Ramos (cell line): ENCODE data around the gene ARHGEF12.

Experiments used
- in situ Hi-C: fragments of 300-500 bp; cut with MboI; formaldehyde crosslinking; loops from one replicate; pipeline ENCODE4 v1.14.3; 2022; ENCODE audit warnings: low sequenced_read_pairs; ENCODE audit not compliant: unreplicated experiment

Gene ARHGEF12

DNA sequence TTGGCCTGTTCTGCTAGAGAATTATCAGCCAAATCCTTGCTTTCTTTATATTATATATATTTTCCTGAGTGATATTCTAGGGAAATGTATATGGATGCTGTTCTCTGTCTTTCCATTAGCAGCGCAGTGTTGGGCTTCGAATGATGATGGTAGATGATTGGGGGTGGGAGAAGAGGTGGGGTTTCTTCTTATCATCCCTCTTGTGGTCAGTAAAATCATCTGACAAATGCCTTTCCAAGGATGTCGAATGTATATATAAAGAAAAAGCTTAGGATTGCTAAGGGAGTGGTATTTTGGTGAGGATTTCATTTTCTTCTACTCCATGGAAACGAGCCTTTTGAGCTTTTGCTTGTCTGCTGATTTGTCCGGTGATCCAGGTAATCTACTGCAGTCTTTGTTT lies 48.9 kb downstream of the ARHGEF12 start:
- in situ Hi-C loops = no loop called here

DNA sequence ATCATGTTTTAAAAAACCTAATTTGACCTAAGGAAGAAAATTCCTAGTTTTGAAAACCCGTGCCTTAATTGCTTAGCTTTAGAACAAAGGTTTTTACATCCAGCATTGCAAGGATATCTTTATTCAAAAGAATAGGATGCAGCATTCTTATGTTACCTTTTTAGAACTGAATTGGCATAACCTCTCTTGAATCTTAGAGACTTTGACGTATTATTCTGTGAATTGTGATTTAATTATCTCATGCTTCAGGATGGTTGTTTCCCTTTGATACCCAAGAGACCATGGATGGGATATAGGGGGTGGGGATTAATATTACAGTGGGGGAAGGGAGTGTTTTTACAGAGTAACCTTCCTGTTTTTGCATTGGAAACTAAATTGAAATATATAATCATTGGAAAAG lies 49.4 kb downstream of the ARHGEF12 start:
- in situ Hi-C loops = no loop called here

DNA sequence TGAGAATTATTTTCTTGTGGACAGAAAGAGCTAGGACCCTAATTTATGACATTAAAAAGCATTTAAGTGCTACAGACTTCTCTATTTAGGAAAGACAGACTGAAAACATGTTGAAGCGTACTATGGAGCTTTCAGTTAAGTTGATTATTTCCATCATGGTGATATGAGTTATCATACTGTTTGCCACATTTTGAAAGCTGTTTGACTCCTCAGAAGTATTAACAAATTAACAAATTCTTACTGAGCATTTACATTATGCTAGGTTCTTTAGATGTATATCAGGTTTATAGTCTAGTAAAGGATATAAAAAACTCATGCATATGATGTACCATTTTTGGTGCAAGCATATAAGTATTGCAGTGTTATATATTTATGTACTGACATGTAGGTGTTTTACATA lies 50.1 kb downstream of the ARHGEF12 start:
- in situ Hi-C loops = no loop called here

DNA sequence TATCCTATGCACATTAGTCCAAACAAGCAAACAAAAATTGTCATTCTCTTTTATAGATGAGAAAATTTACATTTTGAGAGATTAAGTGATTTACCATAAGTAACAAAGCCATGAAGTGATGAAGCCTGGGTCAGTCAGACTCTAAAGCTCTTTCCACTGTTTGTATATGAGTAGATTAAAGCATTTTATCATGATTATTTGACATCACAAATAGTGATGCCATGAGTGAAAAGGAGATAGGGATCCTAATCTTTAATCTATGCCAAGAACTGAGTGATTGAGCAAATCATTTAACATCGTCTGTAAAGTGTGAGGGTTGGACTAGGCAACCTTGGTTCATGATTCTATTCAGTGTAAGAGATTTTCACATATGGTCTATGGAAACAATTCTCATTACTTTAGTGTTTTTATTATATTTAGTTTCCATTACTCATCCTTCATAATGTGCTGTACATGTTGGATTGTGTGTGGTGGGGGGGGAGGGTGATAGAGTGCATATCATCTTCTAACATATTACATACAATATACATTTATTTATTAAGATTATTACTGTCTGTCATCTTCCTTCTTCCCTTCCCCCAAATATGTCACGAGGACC lies 50.7 kb downstream of the ARHGEF12 start:
- in situ Hi-C loops = no loop called here

DNA sequence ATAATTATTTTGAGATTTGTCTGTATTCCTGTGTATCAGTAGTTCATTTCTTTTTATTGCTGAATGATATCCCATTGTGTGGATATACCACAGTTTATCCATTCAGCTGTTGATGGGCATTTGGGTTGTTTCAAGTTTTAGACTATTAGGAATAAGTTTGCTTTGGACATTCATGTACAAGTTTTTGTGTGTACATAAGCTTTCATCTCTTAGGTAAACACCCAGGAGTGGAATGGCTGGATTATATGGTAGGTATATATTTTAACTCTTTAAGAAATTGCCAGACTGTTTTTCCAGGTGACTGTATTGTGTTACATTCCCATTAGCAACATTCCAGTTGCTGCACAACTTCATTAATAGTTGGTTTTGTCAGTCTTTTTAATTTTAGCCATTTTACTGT lies 52.0 kb downstream of the ARHGEF12 start:
- in situ Hi-C loops = no loop called here

DNA sequence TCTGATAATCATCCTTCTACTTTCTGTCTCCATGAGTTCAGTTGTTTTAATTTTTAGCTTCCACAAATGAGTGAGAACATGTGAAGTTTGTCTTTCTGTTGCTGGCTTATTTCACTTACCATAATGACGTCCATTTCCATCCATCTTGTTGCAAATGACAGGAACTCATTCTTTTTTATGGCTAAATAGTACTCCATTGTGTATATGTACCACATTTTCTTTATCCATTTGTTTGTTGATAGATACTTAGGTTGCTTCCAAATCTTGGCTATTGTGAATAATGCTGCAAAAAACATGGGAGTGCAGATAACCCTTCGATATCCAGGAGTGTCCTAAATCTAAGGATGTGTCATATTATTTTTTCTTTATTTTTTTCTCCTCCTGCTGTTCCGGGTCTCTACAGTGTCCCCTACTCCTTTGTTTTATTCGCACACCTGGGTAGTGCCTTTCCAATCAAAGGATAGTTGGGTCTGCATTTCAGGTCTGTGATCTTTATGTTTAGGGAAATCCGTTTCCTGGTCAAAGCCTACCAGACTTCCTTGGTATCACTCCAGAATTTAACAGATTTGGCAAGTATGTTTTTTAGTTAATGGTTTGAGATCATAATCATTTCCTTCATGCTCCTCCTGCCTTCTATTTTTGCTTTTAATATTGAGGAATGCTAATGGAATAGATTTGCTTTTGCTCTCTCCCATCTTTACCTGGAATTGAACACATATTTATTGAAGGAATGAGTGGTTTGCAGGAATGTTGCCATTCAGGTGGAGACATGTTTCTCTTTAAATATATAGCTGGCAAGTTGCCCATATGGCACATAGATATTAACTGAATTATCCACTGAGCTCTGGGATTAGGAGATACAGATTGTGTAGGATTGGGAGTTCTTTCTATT lies 53.7 kb downstream of the ARHGEF12 start:
- in situ Hi-C loops = no loop called here

DNA sequence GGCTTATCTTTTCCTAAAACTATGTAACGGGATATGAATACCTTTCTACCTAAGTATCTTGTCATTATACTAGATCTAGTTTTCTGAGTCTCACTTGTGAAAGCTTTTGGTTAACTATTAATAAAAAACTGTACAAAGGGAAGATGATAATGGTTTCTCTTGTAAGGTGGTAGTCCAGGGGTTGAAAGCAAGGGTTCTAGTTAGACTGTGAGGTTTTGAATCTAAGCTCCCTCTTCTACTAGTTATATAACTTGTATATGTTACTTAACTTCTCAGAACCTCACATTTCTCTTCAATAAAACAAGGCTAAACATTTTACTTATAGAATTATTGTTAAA lies 54.3 kb downstream of the ARHGEF12 start:
- in situ Hi-C loops = no loop called here

DNA sequence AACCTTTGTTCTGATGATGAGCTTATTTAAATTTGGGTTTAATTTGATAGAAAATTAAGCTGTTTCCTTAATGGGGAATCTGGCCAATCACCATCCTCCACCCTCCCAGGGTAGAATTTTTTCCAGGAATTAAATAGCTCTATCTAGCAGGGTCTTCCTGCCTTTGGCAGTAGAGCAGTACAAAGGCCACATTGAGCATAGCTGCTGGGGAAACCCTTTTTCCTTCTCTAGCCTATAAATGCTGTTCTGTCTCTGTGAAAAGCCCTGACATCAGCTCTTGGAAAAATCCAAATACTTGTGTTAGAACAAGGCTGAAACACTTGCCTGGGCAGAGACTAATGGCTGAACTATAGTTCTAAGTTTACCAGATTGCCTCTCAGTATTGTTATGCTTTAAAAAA lies 55.1 kb downstream of the ARHGEF12 start:
- in situ Hi-C loops = no loop called here

DNA sequence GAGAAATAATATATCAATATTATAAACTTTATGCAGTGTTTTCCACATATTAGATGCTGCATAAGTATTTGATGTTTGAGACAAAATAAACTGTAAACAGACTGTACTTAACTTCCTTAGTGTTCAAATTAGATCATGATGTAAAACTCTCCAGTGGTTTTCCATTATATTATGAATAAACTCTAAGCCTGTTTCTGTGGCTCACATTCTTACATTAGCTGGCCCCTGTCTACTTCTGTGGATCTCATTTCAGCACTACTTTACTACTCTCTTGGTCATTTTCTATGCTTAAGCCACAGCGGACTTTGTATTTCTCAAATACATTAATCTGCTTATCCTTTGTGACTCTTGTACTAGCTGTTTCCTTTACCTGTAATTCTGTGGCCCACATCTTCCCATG lies 55.6 kb downstream of the ARHGEF12 start:
- in situ Hi-C loops = no loop called here

DNA sequence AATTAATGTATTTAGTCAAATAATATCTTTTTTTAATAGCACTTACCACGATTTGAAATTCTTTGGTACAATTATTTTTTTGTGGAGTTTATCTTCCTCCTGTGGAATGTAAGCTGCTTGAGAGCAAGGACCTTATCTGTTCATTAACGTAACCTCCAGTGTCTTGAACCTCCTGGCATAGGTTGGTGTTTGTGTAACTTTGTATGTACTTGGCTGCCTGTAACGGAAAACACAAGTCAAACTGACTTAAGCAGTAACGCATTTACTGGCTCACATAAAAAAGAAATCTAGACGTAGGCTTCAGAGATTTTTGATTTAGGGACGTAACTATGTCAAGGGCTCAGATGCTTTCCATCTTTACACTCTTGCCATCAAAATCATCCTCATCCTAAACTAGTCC lies 56.1 kb downstream of the ARHGEF12 start:
- in situ Hi-C loops = no loop called here

DNA sequence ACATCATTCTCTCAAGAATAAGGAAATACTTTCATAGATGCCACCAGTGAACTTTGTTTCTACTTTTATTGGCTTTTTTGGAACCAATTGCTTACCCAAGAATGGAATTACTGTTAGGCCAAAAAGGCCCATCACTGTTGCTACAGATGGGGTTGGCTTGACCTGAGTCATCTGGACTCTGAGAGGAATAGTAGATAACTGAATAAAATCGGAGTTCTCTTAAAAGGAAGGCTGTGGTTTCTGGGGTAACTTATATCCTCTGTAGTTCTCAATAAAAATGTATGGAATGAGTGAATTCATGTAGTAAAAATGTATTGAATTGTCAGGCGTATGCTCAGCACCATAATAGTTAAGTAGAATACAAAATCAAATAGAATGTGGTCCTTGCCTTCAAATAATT lies 56.6 kb downstream of the ARHGEF12 start:
- in situ Hi-C loops = no loop called here

DNA sequence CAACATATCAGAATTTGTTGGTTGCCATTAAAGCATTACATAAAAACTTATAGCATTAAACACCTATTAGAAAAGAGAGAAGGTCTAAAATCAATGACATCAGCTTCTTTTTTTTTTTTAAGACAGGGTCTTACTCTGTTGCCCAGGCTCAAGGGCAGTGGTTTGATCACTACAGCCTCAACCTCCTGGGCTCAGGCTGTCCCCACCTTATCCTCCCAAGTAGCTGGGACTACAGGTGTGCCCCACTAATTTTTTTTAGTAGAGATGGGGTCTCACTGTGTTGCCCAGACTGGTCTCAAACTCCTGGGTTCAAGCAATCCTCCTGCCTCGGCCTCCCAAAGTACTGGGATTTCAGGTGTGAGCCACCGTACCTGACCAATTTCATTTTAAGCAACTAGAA lies 57.9 kb downstream of the ARHGEF12 start:
- in situ Hi-C loops = no loop called here

DNA sequence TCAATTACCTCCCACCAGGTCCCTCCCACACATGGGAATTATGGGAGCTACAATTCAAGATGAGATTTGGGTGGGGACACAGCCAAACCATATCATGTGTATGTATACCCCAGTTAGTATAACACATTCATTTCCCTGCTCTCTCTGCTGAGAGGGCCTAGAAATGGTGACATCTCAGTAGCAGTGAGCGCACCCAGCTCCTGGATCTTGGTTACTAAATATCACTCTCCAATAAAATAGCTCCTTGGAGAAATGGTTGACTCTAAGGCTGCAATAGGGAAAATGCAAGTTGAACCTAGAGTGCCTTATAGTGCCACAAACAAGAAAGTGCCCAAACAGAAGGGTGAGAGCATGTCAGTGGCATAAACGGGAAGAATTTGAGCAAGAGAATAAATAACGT lies 59.6 kb downstream of the ARHGEF12 start:
- in situ Hi-C loops = no loop called here

DNA sequence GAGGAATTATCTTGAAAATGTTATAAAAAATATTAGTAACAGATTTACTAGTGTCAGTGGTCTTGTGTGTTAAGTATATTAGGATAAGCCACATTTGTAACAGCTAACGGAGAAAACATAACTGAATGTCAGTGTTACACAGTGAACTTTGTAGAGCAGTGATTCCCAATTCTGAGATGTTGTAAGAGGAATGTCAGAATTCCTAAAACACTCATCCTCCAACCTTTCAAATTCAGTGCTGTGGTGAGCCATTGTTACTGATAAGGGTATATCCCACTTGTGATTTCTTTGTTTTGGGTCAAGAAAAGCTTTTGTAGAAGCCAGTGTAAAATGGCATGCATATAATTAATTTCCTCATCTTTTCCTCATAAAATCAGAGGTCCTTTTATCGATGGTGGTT lies 61.9 kb downstream of the ARHGEF12 start:
- in situ Hi-C loops = no loop called here

DNA sequence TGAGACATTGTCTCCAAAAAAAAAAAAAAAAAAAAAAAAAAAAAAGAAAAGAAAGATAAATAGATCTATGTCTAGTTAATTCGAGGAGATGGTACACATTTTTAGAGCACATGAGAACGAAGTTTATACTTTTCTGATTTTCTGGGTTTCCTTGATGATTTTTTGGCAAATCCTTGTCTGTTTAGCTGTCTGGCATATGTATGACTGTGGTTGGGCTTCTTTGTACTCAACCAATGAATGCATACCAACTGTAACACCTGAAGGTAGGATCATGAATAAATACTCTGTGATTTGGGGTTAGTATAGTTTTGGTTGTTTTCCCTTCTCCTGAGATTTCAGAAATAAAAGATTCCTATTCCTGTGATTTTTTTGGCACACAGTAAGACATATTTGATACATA lies 63.1 kb downstream of the ARHGEF12 start:
- in situ Hi-C loops = no loop called here

DNA sequence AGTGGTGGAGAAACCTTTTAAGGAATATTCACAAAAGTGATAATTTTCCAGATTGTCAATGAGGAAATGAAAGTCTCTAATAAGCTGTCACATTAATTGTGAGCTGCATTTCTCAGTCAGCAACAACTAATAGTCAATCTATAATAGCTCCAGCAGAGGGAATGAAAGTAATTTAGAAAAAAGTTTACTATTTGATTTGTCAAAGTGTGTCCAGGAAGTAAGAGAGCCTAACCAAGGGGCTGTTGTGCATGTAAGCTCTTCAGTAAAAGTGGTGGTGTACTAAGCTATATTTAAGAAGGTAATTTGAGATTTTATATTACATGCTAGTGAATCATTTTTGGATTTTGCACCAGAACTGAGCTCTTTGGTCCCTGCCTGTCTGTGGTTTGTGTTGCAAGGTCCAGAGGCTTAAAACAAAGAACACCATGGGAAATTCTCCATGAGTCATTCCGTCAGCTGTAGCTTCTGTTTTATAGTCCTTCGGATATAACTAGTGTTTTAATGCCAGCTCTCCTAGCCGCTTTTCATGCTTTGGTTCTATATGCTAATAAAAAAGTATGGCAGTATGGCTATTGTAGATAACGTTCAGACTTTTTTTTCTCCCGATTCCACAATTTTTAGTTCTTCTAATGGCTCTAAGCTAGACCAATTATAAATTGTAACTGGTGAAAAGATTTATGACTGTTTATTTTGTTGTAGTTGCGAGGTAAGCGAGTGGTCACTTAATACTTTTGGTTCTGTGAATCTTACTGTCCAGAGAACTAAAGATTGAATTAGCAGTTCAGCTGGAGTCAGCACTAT lies 64.6 kb downstream of the ARHGEF12 start:
- in situ Hi-C loops = no loop called here

DNA sequence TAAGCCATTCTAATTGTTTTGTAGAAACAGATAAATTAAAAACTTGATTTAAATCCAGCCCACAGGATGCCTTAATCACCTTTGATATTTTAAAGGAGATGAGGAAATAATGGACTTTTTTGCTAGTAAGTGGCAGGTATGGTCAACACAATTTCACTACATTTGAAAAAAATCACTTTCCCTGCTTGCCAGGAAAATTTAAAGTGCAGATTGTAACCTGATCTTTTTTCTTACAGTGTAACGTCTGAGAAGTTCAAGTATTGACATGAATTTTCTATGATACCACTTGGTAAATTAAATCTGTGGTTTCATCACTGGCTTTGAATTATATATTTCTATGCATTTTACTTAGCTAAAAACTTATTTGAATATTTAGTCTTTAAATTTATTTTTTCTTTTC lies 65.3 kb downstream of the ARHGEF12 start:
- in situ Hi-C loops = no loop called here

DNA sequence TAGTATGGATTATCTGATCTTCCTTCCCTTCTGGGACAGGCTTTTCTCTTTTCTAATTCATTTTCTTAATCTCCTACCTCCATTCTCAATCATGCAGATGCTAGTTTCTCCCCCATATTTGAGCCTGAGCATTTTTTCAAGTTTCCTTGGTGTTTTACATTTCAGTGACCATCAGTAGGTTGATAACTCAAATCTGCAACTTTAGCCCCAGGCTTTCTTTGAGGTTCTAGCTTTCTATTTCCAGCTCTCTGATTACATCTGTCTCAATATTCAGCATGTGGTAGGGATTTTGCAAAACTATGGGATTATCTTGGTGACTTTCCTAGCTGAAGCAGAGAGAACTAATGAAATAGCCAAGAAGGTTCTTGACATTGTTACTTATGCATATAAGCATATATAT lies 67.8 kb downstream of the ARHGEF12 start:
- in situ Hi-C loops = no loop called here

DNA sequence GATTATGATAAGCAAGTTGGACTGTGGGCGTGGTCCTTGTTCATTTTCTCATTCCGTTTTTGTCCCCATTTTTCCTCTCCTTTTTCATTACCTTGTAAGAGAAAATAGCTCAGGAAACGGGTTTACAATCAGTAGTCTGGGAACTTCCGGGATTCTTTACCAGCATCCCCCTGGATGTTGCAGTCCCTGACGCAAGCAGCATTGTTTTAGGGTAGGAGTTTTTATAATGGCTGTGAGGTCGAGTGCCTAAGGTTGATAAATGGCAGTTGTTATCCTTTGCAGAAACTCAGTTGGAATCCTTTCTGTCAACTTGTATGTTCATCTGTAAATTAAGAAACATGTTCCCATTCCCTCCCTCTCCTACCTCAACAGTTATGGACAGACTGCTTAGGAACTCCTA lies 68.3 kb downstream of the ARHGEF12 start:
- in situ Hi-C loops = no loop called here

DNA sequence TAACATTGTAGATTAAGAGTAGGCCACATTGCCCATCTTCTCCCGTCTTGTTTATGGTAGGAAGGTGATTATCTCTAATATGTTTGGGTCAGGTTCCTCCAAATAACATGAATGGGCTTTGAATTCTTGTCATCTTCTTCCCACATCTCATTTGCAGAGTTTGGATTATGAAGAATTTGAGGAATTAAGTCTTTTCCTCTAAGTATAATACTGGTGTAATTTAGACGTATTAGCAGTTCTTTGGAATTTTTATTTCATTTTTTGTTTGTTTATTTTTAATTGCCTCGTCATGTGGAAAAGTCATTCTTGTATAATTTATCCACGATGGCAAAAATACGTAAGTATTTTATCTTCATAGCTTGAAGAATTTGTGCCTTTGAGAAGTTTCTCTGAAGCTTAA lies 73.4 kb downstream of the ARHGEF12 start:
- in situ Hi-C loops = no loop called here

DNA sequence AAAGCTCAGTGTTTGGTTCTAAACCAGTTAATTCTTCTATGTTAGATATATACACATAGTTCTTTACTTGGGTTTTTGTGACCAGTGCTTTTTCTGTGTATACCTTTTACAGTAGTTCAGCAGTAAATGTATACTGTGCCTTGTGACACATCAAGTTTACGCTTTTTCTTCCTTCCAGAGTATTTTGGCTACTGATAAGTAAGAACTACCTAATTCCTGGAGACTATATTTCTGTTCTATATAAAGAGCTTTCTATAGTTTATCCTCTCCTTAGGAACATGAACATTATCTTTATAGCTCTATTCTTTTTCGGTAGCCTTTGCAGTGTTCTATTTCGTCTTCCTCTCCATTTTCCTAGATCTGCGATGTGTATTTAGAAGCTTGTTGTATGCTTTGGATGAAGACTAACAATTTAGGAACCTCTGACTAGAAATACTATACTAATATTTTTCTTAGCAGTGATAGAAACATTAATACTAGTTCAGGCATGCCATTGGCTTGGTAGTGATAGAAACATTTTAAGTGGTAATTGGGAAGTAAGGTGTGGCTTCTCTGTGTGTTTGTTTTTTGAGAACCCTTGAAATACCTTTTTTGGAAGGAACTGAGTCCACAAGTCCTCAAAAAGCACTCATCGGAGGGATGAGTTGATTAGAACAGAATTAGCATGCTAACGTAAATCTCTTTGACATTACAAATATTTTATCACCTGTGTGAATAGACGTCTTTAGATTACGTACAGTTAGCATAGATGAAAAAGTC lies 74.6 kb downstream of the ARHGEF12 start:
- in situ Hi-C loops = no loop called here
